HTR-8/SVneo (cell line): ENCODE data around the gene CABLES2.

Source experiments
- DNase-seq: peaks from one replicate; pipeline ENCODE4 v3.0.0; 2011; ENCODE audit warnings: low spot score, mixed read lengths; ENCODE audit not compliant: insufficient read length
- FAIRE-seq: peaks from 2 replicates; lab custom pipeline; 2011; peaks lifted over from hg19 to GRCh38; lab: Jason Lieb, UNC

CABLES2 gene, protein sequence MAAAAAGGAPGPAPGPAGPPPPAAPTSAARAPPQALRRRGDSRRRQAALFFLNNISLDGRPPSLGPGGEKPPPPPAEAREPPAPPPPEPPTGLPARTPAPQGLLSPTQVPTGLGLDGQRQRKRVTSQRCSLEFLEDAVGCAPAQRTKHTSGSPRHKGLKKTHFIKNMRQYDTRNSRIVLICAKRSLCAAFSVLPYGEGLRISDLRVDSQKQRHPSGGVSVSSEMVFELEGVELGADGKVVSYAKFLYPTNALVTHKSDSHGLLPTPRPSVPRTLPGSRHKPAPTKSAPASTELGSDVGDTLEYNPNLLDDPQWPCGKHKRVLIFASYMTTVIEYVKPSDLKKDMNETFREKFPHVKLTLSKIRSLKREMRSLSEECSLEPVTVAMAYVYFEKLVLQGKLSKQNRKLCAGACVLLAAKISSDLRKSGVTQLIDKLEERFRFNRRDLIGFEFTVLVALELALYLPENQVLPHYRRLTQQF

DNA sequence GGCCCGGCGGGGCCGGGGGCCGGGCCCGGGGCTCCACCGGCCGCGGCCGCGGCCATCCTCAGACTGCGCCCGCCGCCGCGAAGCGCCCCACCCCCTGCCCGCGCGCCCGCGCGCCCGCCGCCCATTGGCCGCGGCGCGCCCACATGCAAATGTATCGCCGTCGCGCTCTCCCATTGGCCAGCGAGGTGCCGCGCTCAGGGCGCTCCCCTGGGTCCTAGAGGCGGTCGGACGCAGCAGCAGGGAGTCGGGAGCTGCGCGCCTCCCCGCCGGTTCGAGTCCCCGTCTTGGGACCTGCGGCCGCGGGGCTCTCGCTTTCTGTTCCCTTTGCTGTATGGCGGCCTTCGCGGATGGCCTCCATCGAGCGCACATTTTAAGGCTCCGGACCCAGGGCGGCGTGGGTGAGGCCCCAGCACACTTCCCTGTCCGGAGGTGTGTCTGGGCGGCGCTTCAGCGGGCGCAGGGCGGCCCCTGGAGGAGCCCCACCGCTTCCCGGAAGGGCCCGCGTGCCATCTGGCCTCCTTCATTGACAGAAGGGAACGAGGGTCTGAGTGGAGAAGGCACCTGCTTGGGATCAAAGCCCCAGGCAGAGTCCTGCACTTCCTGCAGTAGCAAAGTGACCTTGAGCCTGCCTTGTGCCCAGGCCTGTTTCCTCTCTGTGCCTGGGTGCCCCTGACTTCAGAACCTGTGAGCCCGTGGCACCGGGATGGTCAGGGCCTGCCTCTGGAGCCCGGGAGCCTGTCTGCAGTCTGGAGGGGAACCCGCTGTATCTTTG, at the start of gene CABLES2:
TSS of gene CABLES2 (minus strand) at position 65 of the 772 bp plus-strand sequence. CDS start at position 56, 9 bp downstream.
- FAIRE-seq, result peak; percentile 99
- DNase-seq, result peak; percentile 100

DNA sequence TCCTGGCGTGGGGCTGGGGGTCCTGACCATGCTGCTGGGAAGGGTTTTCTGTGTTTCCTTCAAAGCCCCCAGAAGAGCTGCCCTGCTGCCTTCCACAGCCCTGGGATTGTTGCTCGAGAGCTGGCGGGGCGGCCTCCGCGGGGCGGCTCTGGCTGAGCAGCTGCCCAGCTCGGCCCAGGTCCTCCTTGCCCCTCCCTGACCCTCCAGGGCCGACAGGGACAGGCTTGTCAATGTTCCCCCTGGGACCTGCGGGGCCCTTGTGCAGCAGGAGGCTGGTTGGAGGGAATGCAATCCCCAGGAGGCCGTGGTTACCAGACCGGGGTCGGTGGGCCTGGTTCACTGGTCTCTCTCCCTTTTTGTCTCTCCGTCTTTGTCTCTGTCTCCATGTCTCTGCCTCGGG, 48.8 kb upstream of the CABLES2 start:
- no peak for FAIRE-seq
- DNase-seq, result no peak

DNA sequence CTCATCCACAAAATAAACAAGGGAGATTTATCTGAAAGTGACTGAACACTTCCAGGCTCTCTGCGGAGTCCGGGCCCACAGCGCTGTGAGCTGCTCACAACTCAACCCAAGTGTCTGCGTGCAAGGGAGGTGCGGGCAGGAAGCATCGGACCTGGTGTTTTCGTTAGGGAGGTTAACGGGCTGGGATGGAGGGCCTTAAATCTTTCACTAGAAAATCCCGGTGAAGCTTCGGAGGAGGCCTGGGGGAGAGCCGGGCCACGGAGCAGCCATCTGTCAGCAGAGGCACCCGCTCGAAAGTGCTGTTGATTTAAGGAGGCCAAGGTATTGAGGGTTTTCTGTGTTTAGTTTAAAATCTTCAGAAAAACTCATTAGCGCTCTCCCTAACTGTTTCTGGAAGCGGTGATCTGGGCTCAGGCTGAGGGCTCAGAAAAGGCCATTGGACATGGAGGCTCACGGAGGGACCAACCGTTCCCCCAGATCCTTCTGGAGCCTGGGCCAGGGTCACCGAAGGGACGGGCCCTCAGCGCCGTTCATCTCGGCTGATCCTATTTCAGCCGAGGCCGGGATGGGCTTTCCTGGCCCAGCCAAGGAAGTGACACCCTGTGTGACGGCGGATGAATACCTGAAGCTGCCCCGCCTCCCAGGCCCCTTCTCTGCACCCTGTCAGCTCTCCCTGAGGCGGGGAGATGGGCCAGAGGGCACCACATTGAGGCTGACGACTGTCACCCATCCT, 48.0 kb upstream of the CABLES2 start:
- DNase-seq (no peak), FAIRE-seq (peak; percentile 63)

GRCh38 chr20:62453186-62453808, 46.2 kb upstream of the CABLES2 start:
- peak; percentile 20 for FAIRE-seq

GRCh38 chr20:62452475-62453095, 45.5 kb upstream of the CABLES2 start:
- FAIRE-seq (peak; percentile 86), DNase-seq (no peak)

More at GRCh38 chr20:62453186-62453808, 46.2 kb upstream of the CABLES2 start:
- DNase-seq, result no peak

GRCh38 chr20:62451970-62452369, 44.9 kb upstream of the CABLES2 start:
- DNase-seq, result no peak
- no peak for FAIRE-seq

- FAIRE-seq (peak; percentile 79), DNase-seq (no peak)
Measured at GRCh38 chr20:62451156-62451767, 44.2 kb upstream of the CABLES2 start.

GRCh38 chr20:62449951-62450691, 43.0 kb upstream of the CABLES2 start:
- FAIRE-seq (no peak), DNase-seq (no peak)

DNA sequence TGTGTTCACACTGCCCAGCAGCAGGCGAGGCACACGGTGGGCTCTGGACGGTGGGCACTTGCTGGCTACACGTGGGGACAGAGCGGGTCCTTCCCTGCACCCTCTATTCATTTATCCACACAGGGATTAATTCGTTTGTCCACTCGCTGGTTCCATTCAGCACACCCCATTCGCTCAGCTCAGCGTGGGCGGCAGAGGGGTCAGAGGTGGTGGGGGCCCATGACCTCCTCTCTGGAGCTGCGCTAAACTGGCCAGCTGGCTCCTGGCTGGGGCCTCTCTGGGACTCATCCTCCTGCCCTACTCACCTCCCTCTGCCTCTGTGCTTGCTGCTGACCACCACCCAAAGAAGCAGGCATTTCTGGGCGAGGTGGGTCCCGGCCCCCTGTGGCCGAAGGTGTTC, 41.7 kb upstream of the CABLES2 start:
- peak; percentile 69 for FAIRE-seq
- no peak for DNase-seq

DNA sequence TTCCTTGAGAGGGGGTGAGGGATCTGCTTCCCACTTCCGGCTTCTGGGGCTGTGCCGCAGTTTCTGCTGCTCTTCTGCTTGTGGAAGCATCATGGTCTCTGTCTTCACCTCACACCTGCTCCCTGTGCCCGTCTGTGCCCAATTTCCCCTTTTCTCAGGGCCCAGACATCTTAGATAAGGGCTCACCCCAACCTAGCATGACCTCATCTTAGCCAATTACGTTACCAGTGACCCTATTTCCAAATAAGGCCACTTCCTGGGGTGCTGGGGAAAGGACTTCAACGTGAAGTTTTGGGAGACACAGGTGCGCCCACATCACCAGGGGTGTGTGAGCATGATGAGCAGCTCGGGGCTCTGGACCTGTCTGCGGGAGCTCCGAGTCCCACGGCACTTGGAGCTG, 41.0 kb upstream of the CABLES2 start:
- FAIRE-seq, result peak; percentile 63
- DNase-seq, result no peak

DNA sequence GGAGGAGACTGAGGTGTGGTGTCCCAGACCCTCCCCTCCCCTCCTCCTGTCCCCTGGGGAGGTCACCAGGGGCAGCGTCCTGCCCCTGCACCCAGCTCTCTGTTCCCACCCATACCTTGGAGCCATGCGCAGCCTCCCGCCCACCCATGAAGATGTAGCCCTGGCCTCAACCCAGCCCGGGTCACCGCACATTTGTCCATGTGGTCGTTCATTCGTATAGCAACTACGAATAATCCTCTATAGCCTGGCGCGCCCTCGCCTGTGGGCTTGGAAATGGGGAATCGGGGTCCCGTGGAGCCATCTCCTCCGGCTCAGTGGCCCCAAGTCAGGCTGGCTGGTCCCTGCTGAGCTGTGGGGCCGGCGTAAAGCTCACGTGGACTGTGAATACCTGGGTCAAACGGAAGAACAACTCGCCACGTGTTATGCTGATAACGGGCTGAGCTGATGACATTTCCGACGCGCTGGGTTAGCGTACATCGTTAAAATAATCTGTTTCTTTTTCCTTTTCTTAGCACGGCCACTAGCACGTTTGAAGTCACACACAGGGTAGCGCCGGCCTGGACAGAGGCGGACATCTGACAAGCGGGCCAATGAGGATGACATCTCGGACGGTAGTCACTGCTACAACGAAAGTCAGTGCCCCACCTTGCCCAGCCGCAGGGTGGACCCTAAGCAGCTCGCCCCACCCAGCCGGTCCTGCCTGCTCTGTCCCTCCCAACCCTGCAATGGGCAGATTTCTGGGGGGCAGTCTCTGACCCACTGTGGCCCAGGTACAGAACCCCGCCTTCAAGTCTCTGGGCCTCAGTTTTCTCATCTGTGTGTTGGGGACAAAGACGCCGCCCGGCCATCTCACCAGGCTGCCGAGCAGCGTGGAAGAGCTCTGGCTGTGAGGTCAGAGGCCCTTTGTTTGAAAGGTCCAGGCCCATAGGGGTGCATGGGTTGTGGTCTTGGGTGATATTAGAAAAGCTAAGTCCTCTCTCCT, 40.1 kb upstream of the CABLES2 start:
- DNase-seq (no peak), FAIRE-seq (peak; percentile 91)

DNA sequence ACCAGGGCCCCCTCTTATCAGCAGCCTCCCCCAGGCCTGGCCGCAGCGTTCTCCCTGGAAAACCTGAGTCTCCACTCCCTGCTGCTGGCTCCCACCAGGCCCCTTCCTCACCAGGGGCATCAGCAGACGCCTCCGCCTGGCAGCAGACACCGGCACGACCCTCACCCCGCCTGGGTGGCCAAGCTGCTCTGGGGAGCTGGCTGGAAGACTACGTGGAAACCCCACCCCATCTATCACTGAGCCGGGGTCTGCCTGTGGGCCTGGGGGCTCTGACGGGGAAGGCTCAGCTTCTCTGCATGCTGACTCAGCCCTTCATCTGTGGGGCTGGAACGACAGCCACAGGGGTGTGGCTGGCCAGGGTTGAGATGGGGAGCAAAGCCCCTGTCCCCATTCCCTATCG, 39.4 kb upstream of the CABLES2 start:
- FAIRE-seq, result peak; percentile 77

DNA sequence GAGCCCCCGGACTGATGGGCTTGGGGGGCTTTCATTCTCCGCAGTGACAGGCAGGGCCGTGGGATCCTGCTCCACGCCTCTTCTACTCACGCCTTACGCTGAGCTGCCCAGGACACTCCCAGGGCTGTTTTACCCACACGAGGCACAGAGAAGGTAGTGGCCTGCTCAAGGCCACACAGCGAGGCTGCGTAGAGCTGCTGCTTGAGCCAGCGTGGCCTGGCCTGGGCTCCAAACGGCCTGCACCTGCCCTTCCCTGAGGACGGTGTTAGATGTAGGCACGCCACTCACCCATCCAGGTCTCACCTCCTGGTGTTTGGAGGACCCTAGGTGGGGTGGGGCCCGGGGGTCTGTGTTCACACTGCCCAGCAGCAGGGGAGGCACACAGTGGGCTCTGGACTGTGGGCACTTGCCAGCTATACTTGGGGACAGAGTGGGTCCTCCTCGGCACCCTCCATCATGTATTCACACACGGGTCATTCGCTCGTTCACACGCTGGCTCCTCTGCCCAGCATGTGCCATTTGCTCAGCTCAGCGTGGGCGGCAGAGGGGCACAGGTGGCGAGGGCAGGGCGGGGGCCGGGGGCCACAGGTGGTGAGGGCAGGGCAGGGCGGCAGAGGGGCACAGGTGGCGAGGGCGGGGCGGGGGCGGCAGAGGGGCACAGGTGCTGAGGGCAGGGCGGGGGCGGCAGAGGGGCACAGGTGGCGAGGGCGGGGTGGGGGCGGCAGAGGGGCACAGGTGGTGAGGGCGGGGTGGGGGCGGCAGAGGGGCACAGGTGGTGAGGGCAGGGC, 38.7 kb upstream of the CABLES2 start:
- DNase-seq, result no peak
- FAIRE-seq, result peak; percentile 96

More for the DNA sequence above, 39.4 kb upstream of the CABLES2 start:
- DNase-seq, result no peak

- FAIRE-seq (peak; percentile 52), DNase-seq (no peak)
Measured at GRCh38 chr20:62444286-62444685, 37.2 kb upstream of the CABLES2 start.

DNA sequence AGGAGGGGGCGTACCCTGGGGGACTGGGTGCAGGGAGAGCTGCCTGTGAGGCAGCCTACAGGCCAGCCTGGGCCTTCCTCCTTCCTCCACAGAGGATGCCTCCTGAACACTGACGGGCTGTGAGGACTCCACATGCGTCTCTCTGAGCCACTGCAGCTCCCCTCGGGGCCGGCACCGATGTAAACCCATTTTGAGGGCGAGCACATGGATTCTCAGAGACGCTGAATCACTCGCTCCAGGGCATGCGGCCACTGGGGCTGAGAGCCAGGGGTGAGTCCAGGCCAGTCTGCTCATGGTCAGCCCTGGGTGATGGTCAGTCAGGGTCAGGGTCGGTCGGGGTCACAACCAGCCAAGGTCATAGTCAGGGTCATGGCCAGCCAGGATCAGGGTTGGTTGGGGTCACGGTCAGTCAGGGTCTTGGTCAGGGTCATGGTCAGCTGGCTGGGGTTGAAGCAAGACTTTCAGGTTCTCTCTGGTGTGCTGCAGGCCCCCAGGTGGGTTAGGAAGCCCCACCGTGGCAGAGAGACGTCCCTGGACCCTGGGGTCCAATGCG, 35.0 kb upstream of the CABLES2 start:
- no peak for DNase-seq

GRCh38 chr20:62439218-62439617, 32.1 kb upstream of the CABLES2 start:
- FAIRE-seq (no peak), DNase-seq (no peak)

More for the DNA sequence above, 35.0 kb upstream of the CABLES2 start:
- FAIRE-seq, result peak; percentile 90
